ENCODE data around the gene CST9. TPM values are rescaled to one million over a fixed set of nuclear protein-coding genes. Genes with fewer than 3 reads are reported as not detected.
"Not testable (repeated sequence)": the region's sequence is repeated elsewhere in the genome, so short reads cannot be mapped to it uniquely, and the experiment has no call there.

The CST9 gene
- total RNA-seq, 1 donor from 2014 or later, result not detected

- no peak for DNase-seq (ENCODE audit: low read depth in 2 of 2)
Measured at GRCh38 chr20:23588434-23589403, 17.0 kb downstream of the CST9 start.

DNA sequence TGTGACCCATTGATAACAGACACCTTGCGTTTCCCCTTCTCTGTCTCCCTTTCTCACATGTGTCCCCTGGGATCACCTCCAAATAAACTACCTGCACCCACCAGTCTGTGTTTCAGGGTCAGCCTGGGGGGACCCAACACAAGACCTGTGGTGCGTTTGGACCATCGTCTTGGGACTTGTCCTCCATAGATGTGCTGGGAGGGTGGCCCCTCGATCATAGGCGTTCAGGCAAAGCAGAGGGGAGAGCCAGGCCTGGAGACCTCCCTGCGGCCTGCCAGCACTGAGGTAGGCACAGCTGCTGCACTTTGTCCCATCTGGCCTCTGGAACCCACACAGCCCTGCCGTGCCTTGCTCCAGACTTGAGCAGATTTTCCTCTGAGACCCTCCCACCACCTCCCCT, 18.1 kb downstream of the CST9 start:
- DNase-seq (ENCODE audit: low read depth in 2 of 2), result no peak

DNA sequence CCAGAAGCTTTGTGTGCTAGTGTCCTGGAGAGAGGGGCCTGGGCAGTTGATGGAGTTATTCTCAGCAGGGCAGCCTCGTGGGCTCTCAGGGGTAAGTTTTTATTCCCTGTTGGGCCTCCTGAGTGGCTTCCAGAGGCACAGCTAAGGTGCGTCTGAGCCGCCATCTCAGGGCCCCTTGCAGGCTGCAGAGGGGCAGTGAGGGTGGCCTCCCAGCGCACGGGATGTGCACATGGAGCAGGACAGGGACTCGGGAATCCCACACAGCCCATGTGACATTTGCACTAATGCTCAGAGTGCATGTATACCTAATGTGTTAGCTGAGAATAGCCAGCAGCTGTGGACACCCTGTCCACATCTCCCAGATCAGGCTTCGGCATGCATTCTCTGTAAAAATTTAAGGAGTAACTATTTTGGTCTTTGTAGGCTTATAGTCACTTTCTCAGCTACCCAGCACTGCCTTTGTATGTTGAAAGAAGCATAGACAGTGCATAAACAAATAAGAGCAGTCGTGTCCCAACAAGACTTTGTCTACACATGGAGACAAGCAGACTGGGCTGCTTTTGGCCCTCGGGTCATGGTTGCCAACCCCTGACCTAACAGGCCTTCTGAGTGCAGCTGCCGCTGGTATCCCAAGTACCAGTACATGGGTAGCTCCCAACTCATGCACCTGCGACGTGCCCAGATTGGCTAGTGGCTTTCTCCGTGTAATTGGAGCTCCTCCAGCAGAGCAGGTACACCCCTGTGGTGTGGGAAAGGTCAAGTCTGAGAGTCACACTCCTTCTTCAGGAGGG, 18.8 kb downstream of the CST9 start:
- no peak for DNase-seq (ENCODE audit: low read depth in 2 of 2)

GRCh38 chr20:23585808-23586734, 19.6 kb downstream of the CST9 start:
- no peak for DNase-seq (ENCODE audit: low read depth in 2 of 2)

DNA sequence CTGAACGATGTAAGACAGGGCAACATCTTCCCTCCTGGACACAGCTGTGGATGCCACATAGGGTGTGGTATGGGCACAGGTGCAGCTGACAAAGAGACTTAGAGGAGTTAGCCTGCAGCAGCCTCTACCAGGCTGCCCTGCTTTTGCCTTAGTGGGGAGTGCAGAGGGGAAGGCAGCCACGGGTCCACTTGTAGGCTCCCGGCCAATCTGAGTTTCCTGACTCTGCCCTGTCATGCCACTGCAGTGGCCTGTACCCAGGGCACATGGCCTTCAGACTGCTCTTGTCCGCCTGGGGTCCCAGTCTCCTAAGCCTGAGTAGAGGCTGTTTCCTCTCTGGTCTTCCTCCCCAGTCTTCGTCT, 20.3 kb downstream of the CST9 start:
- DNase-seq (ENCODE audit: low read depth in 2 of 2), result no peak

DNA sequence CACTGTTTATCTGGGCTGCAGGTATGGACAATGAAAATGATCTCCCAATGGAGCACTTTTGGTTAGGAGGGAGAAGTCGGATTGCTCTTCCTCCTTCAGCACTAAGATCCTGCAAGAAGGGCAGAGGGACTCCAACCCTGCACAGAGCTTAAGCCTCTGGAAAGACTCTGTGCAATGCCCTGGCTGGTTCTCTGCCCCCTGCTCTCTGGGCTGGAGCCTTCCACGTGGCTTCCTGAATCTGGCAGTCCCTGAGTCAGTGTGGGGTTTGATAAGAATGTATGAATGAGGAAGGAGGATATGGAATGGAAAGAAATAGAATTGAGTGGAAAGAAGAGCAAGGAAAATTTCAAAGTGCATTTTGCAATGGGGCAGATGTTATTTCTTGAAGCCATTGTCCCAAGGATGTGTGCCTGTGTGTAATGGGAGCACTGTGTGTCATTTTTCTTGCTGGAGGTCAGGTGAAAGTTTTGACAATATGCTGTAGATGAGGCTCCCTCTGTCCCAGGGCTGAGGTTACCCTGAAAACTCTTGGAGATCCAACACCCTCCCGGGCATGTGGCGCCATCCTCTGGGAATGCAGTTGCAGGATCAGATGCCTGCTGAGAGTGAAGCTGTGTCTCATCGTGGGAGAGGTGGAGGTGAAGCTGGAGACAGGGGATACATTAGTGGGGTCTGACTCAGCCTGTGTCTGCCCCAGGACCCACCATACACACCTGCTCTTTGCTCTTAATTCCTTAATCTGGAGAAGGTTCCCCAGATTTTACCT, 21.1 kb downstream of the CST9 start:
- DNase-seq (ENCODE audit: low read depth in 2 of 2), result no peak

- DNase-seq (ENCODE audit: low read depth in 2 of 2), result no peak
Measured at GRCh38 chr20:23583526-23583925, 22.2 kb downstream of the CST9 start.

DNA sequence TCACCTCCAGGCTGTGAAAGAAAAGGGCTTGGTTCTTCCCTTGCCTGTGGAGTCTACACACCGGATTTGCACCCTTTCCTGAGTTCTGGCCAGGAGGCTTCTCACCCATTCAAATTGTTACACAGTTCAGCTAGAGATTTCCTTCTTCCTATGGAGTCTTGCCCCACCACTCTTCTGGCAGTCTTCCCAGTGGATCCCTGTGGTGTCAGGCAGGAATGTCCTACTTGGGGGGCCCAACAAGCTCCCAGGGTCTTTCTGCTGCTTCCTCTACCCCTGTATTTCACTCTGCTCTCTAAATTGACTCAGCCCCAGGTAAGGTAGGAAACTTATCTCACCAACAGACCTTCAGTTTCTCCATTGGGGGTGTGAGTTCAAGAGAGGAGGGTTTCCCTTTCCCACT, 23.4 kb downstream of the CST9 start:
- no peak for DNase-seq (ENCODE audit: low read depth in 2 of 2)

- not testable (repeated sequence) for DNase-seq (ENCODE audit: low read depth in 2 of 2)
Measured at GRCh38 chr20:23581833-23582232, 23.9 kb downstream of the CST9 start.

DNA sequence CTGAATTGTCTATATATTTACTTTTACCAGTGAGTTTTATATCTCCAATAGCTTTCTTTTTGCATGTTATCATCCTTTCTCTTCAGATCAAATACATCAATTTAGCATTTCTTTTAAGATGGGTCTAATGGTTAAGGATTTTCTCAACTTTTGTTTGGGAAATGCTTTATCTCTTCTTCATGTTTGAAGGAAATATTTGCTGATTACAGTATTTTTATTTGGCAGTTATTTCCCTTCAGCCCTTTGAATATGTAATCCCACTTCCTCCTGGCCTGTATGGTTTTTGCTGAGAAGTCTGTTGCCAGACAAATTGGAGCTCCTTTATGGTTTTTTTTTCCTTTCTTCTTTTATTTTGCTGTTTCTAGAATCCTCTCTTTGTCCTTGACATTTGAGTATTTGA, 30.7 kb downstream of the CST9 start:
- no peak for DNase-seq (ENCODE audit: low read depth in 2 of 2)

GRCh38 chr20:23570178-23570760, 35.4 kb downstream of the CST9 start:
- no peak for DNase-seq (ENCODE audit: low read depth in 2 of 2)

GRCh38 chr20:23569570-23569969, 36.1 kb downstream of the CST9 start:
- no peak for DNase-seq (ENCODE audit: low read depth in 2 of 2)

DNA sequence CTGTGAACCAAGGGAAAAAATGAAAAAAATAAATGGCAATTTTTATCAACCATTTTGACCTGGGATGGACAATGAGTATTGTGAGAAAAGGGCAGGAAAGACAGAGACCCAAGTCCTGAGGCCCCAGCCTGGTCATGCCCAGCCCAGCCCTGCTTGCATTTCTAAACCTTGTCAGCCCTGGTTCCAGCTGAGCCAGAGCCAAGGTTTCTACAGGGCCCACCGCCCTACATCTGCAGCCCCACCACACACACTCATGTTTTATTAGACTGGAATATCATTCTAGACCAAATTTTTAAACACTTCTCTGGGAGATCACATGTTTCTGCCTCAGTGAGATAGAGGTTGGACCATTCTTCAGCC, 36.8 kb downstream of the CST9 start:
- no peak for DNase-seq (ENCODE audit: low read depth in 2 of 2)

DNA sequence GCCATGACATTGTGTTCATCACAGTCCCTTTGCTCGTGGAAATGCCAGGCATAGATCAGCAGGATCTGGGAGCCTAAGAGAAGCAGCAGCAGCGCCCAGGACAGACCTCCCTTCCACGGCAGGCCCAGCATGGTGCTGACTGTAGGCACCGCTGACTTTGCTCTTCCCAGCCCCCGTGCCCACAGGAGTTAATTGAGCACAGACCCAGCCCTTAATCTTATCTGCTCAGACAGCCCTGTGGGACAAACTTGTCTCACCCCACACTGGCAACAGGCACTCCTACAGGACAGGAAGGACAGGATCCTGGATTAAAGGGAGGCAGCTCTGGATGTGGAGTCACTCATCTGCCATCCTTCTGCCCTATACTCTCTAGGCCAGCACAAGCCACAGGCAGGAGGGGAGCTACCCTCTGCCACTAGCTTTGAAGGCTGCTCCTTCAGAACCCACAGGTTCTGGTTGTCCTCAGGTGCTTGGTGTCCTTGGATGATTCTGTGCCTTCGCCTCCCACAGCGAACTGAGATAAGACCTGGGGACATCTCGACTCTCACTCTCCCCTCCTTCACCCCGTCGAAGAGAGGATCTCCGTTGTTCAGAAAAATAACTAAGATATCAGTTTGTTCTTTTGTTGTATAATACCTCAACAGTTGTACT, 37.3 kb downstream of the CST9 start, which contains the start of gene CST9L:
Gene CST9L (minus strand): TSS at position 165 of the 651 bp plus-strand sequence. CDS start 34 bp downstream, at position 131.
- DNase-seq (ENCODE audit: low read depth in 2 of 2), result no peak

DNA sequence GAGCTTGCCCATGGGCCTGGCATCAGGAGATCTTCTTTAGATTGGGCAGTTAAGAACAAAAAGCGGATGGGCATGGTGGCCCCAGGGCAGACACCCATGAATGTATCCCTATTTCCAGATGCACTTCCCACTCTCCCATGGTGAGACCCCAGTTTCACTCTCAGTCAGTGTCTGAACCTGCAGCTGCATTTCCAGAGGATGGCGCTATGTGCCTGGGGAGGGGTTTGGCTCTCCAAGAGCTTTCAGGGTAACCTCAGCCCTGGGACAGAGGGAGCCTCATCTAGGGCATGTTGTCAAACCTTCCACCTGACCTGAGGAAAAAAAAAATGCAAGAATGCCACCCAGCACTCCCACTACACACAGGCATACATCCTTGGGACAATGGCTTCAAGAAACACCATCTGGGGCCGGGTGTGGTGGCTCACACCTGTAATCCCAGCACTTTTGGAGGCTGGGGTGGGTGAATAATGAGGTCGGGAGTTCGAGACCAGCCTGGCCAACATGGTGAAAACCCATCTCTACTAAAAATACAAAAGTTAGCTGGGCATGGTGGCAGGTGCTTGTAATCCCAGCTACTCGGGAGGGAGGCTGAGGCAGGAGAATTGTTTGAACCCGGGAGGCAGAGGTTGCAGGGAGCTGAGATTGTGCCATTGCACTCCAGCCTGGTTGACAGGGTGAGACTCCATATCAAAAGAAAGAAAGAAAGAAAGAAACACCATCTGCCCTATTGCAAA, 39.4 kb downstream of the CST9 start:
- no peak for DNase-seq (ENCODE audit: low read depth in 2 of 2)

GRCh38 chr20:23565503-23566045, 40.1 kb downstream of the CST9 start:
- no peak for DNase-seq (ENCODE audit: low read depth in 2 of 2)

GRCh38 chr20:23564927-23565326, 40.8 kb downstream of the CST9 start:
- DNase-seq (ENCODE audit: low read depth in 2 of 2), result no peak

- DNase-seq (ENCODE audit: low read depth in 2 of 2), result no peak
Measured at GRCh38 chr20:23562721-23563342, 42.9 kb downstream of the CST9 start.
